CD4-positive, CD25-positive, alpha-beta regulatory T cell (primary cell): ENCODE data around the gene DPM1. TPM values are rescaled to one million over a fixed set of nuclear protein-coding genes. Genes with fewer than 3 reads are reported as not detected.

Experiments used
- ATAC-seq, 2 donors: fragments of 150-1000 bp; cut with Tn5 transposase; one replicate each; pipeline ENCODE4 v1.10.0; 2021; ENCODE audit warnings: low read depth in 2 of 2, moderate number of reproducible peaks in 2 of 2, moderate library complexity in 1 of 2
- DNase-seq, 3 donors: peaks; one replicate each; pipeline versions ENCODE4 v3.0.0 to v3.0.0-alpha.2; 2012 to 2022; ENCODE audit warnings: mixed read lengths in 1 of 3
- H3K27ac ChIP-seq: one replicate; pipeline ENCODE4 v1.7.0; 2013; ENCODE audit warnings: mild to moderate bottlenecking, low read length; ENCODE audit not compliant: insufficient read depth, poor library complexity, severe bottlenecking
- H3K27me3 ChIP-seq: one replicate; pipeline ENCODE4 v1.7.0; 2013; ENCODE audit warnings: low read length; ENCODE audit not compliant: control insufficient read depth, insufficient read depth
- H3K36me3 ChIP-seq: one replicate; pipeline ENCODE4 v1.7.0; 2013; ENCODE audit warnings: mild to moderate bottlenecking, low read length, moderate library complexity; ENCODE audit not compliant: control insufficient read depth, insufficient read depth
- H3K4me1 ChIP-seq: 2 replicates; pipeline ENCODE4 v1.7.0; 2013; ENCODE audit warnings: mild to moderate bottlenecking, low read length; ENCODE audit not compliant: insufficient read depth, control insufficient read depth, poor library complexity, severe bottlenecking
- H3K4me3 ChIP-seq: one replicate; pipeline ENCODE4 v1.7.0; 2013; ENCODE audit warnings: low read depth, mild to moderate bottlenecking, low read length, moderate library complexity
- H3K9me3 ChIP-seq, 2 experiments: 1 replicate in 1 of 2; 2 replicates in 1 of 2; pipeline ENCODE4 v1.7.0; 2013; ENCODE audit warnings: low read length in 2 of 2, mild to moderate bottlenecking in 1 of 2, moderate library complexity in 1 of 2; ENCODE audit not compliant: control insufficient read depth in 2 of 2
- H3K27ac Mint-ChIP-seq, 3 donors: one replicate each; pipeline ENCODE4 v1.8.0; 2020 to 2022; ENCODE audit warnings: mild to moderate bottlenecking in 3 of 3, mixed read lengths in 3 of 3, moderate library complexity in 2 of 3
- H3K27me3 Mint-ChIP-seq: one replicate; pipeline ENCODE4 v1.8.0; 2022; ENCODE audit warnings: mild to moderate bottlenecking, mixed read lengths
- H3K36me3 Mint-ChIP-seq: one replicate; pipeline ENCODE4 v1.8.0; 2020; ENCODE audit warnings: mixed read lengths
- H3K4me1 Mint-ChIP-seq, 4 donors: one replicate each; pipeline ENCODE4 v1.8.0; 2020 to 2022; ENCODE audit warnings: mixed read lengths in 4 of 4, mild to moderate bottlenecking in 1 of 4
- H3K4me3 Mint-ChIP-seq, 4 donors: one replicate each; pipeline ENCODE4 v1.8.0; 2020 to 2022; ENCODE audit warnings: mild to moderate bottlenecking in 4 of 4, mixed read lengths in 4 of 4, moderate library complexity in 3 of 4
- H3K9me3 Mint-ChIP-seq, 7 donors: one replicate each; pipeline ENCODE4 v1.8.0; 2020 to 2022; ENCODE audit warnings: mixed read lengths in 7 of 7, mild to moderate bottlenecking in 3 of 7, moderate library complexity in 2 of 7
- polyA plus RNA-seq, 4 donors: library from polyadenylated mRNA; unstranded; fragments of 300-500 nt; fragmentation: Illumina TruSeq; gene quantifications; one replicate each; pipeline ENCODE4 v1.2.3, GENCODE V29; 2021
- total RNA-seq: library from RNA; stranded (reverse); gene quantifications from one replicate; pipeline ENCODE4 v1.2.3, GENCODE V29; 2022

The DPM1 gene
- total and polyA plus RNA-seq, 5 donors from 2014 or later: 34.3 to 82.0 (median 74.5) TPM

GRCh38 chr20:50932691-50933280 is 25.5 kb downstream of the DPM1 start:
- peak overlapping the region; percentile 91 to 97 (median 94) for H3K4me3 Mint-ChIP-seq
- no peak for DNase-seq
- peaks cover 9 to 33% (median 28%) of the 10 kb centered on the region in 4 donors for H3K4me1 Mint-ChIP-seq
- H3K27me3 ChIP-seq: no peaks in the 10 kb centered on the region
- peaks cover 46% of the 10 kb centered on the region for H3K36me3 ChIP-seq
- peak overlapping the region; percentile 99 for H3K27ac ChIP-seq
- no peak for ATAC-seq
- no peaks in the 10 kb centered on the region for H3K9me3 ChIP-seq
- no peak overlapping the region for H3K4me3 ChIP-seq
- peaks cover 0 to 2% (median 0%) of the 10 kb centered on the region in 7 donors for H3K9me3 Mint-ChIP-seq
- H3K4me1 ChIP-seq: peaks cover 30% of the 10 kb centered on the region
- peaks cover 19% of the 10 kb centered on the region for H3K36me3 Mint-ChIP-seq
- peak overlapping the region in 2 of 3 donors; percentile 99 for H3K27ac Mint-ChIP-seq
- peaks cover 14% of the 10 kb centered on the region for H3K27me3 Mint-ChIP-seq

GRCh38 chr20:50932016-50932485 is 26.3 kb downstream of the DPM1 start:
- Mint-ChIP-seq H3K36me3 (peaks cover 19% of the 10 kb centered on the region), H3K9me3 (peaks cover 0 to 2% (median 0%) of the 10 kb centered on the region in 7 donors)

GRCh38 chr20:50931306-50932015 is 26.9 kb downstream of the DPM1 start, which contains the start of gene ADNP:
Gene ADNP, minus strand, starts transcription at chr20:50931437. Its CDS starts 27,441 bp downstream, at chr20:50903996.
- peaks cover 38% of the 10 kb centered on the region for H3K36me3 ChIP-seq
- peak within 1 kb of the TSS; percentile 99 for H3K27ac ChIP-seq
- H3K27ac Mint-ChIP-seq: peak within 1 kb of the TSS; percentile 93 to 99 (median 99)
- H3K27me3 ChIP-seq: no peaks in the 10 kb centered on the region
- peaks cover 18 to 46% (median 40%) of the 10 kb centered on the region in 4 donors for H3K4me1 Mint-ChIP-seq
- peaks cover 14% of the 10 kb centered on the region for H3K27me3 Mint-ChIP-seq
- no peaks in the 10 kb centered on the region for H3K9me3 ChIP-seq
- peak within 1 kb of the TSS; percentile 58 for H3K4me3 ChIP-seq
- H3K4me3 Mint-ChIP-seq: peak within 1 kb of the TSS; percentile 91 to 97 (median 94)
- H3K9me3 Mint-ChIP-seq: peaks cover 0 to 2% (median 0%) of the 10 kb centered on the region in 7 donors
- ATAC-seq (peak; percentile 67 to 68), DNase-seq (peak; percentile 84 to 93 (median 92))
- peaks cover 40% of the 10 kb centered on the region for H3K4me1 ChIP-seq
- peaks cover 16% of the 10 kb centered on the region for H3K36me3 Mint-ChIP-seq

More at GRCh38 chr20:50932016-50932485, 26.3 kb downstream of the DPM1 start:
- ATAC-seq: no peak
- peak overlapping the region; percentile 92 to 99 (median 99) for H3K27ac Mint-ChIP-seq
- DNase-seq: no peak
- peak overlapping the region; percentile 91 to 97 (median 94) for H3K4me3 Mint-ChIP-seq
- Histone ChIP-seq H3K4me3 (peak overlapping the region; percentile 45), H3K4me1 (peaks cover 35% of the 10 kb centered on the region), H3K27ac (peak overlapping the region; percentile 99), H3K9me3 (no peaks in the 10 kb centered on the region), H3K27me3 (no peaks in the 10 kb centered on the region), H3K36me3 (peaks cover 40% of the 10 kb centered on the region)
- peaks cover 14% of the 10 kb centered on the region for H3K27me3 Mint-ChIP-seq
- H3K4me1 Mint-ChIP-seq: peaks cover 12 to 40% (median 36%) of the 10 kb centered on the region in 4 donors

GRCh38 chr20:50930976-50931305 is 27.4 kb downstream of the DPM1 start:
- peaks cover 44% of the 10 kb centered on the region for H3K4me1 ChIP-seq
- peak overlapping the region; percentile 99 for H3K27ac ChIP-seq
- Mint-ChIP-seq H3K36me3 (peaks cover 14% of the 10 kb centered on the region), H3K27me3 (peaks cover 14% of the 10 kb centered on the region), H3K4me3 (peak overlapping the region; percentile 91 to 97 (median 94)), H3K9me3 (peaks cover 0 to 2% (median 0%) of the 10 kb centered on the region in 7 donors), H3K27ac (peak overlapping the region; percentile 93 to 99 (median 99)), H3K4me1 (peaks cover 21 to 49% (median 42%) of the 10 kb centered on the region in 4 donors)
- no peak overlapping the region for H3K4me3 ChIP-seq
- DNase-seq: no peak
- H3K36me3 ChIP-seq: peaks cover 34% of the 10 kb centered on the region
- H3K9me3 ChIP-seq: no peaks in the 10 kb centered on the region
- no peaks in the 10 kb centered on the region for H3K27me3 ChIP-seq
- ATAC-seq: peak; percentile 36 to 38

GRCh38 chr20:50930139-50930975 is 28.0 kb downstream of the DPM1 start:
- Histone ChIP-seq H3K27ac (peak overlapping the region; percentile 99), H3K4me1 (peaks cover 49% of the 10 kb centered on the region), H3K4me3 (peak overlapping the region; percentile 93), H3K36me3 (peaks cover 28% of the 10 kb centered on the region), H3K27me3 (no peaks in the 10 kb centered on the region), H3K9me3 (no peaks in the 10 kb centered on the region)
- peak in 2 of 3 donors; percentile 25 to 38 for DNase-seq
- H3K9me3 Mint-ChIP-seq: peaks cover 0 to 2% (median 0%) of the 10 kb centered on the region in 7 donors
- peaks cover 14% of the 10 kb centered on the region for H3K36me3 Mint-ChIP-seq
- ATAC-seq: peak in 1 of 2 donors; percentile 1
- H3K27me3 Mint-ChIP-seq: peaks cover 14% of the 10 kb centered on the region
- H3K4me3 Mint-ChIP-seq: peak overlapping the region; percentile 97 to 99 (median 97)
- peak overlapping the region; percentile 98 to 99 (median 99) for H3K27ac Mint-ChIP-seq
- peaks cover 21 to 55% (median 48%) of the 10 kb centered on the region in 4 donors for H3K4me1 Mint-ChIP-seq

GRCh38 chr20:50929299-50930138 is 28.8 kb downstream of the DPM1 start:
- Histone ChIP-seq H3K9me3 (no peaks in the 10 kb centered on the region), H3K27ac (peak overlapping the region; percentile 70), H3K4me3 (peak overlapping the region; percentile 93), H3K36me3 (peaks cover 20% of the 10 kb centered on the region), H3K27me3 (no peaks in the 10 kb centered on the region), H3K4me1 (peaks cover 51% of the 10 kb centered on the region)
- ATAC-seq (peak; percentile 73 to 77), DNase-seq (peak; percentile 81 to 98 (median 93))
- Mint-ChIP-seq H3K36me3 (peaks cover 11% of the 10 kb centered on the region), H3K4me1 (peaks cover 21 to 63% (median 55%) of the 10 kb centered on the region in 4 donors), H3K27me3 (peaks cover 14% of the 10 kb centered on the region), H3K27ac (peak overlapping the region; percentile 98 to 99 (median 99)), H3K9me3 (peaks cover 0 to 2% (median 0%) of the 10 kb centered on the region in 7 donors), H3K4me3 (peak overlapping the region; percentile 97 to 99 (median 97))
